Epithelial cell of esophagus (primary cell): ENCODE results near the gene GALNTL6.
A peak's percentile ranks its signal among the peaks of the same experiment; 100 is the strongest.
"Not testable (repeated sequence)": the region's sequence is repeated elsewhere in the genome, so short reads cannot be mapped to it uniquely, and the experiment has no call there.

Source experiments
- DNase-seq: peaks from one replicate; pipeline ENCODE4 v3.0.0; 2010; ENCODE audit warnings: low read depth
- H3K4me3 ChIP-seq: 2 replicates; pipeline ENCODE4 v1.5.1; 2011; ENCODE audit warnings: mild to moderate bottlenecking, low read length, control low read depth
- TF ChIP-seq, protein P1 (sequence below): IDR thresholded peaks from 2 replicates; pipeline ENCODE4 v1.5.1; 2011; ENCODE audit warnings: low read depth, mild to moderate bottlenecking, low read length, control low read depth, inconsistent platforms; ENCODE audit not compliant: insufficient read depth; ENCODE audit errors: missing control alignments

The GALNTL6 gene

DNA sequence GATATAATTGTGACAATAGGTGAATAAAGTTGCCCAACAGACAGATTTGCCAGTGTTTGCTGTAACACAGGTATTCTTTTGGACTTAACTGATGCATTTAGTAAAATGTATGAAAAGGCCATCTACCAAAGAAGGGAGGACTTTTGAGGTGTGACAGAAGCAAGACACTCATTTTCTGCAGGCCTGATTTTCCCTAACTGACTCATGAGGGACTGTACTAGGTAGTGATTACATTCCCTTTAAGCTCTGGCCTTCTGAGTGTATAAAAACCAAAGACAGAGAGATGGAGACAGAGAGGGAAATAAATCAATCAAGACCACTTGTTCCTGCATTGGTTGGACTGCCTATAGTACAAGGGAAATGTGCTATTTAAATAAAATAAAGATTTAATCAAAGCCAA is 1204.6 kb downstream of the GALNTL6 start:
- DNase-seq: no peak
- no peak overlapping the region for H3K4me3 ChIP-seq
- TF ChIP-seq, protein P1, sequence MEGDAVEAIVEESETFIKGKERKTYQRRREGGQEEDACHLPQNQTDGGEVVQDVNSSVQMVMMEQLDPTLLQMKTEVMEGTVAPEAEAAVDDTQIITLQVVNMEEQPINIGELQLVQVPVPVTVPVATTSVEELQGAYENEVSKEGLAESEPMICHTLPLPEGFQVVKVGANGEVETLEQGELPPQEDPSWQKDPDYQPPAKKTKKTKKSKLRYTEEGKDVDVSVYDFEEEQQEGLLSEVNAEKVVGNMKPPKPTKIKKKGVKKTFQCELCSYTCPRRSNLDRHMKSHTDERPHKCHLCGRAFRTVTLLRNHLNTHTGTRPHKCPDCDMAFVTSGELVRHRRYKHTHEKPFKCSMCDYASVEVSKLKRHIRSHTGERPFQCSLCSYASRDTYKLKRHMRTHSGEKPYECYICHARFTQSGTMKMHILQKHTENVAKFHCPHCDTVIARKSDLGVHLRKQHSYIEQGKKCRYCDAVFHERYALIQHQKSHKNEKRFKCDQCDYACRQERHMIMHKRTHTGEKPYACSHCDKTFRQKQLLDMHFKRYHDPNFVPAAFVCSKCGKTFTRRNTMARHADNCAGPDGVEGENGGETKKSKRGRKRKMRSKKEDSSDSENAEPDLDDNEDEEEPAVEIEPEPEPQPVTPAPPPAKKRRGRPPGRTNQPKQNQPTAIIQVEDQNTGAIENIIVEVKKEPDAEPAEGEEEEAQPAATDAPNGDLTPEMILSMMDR: no peak

DNA sequence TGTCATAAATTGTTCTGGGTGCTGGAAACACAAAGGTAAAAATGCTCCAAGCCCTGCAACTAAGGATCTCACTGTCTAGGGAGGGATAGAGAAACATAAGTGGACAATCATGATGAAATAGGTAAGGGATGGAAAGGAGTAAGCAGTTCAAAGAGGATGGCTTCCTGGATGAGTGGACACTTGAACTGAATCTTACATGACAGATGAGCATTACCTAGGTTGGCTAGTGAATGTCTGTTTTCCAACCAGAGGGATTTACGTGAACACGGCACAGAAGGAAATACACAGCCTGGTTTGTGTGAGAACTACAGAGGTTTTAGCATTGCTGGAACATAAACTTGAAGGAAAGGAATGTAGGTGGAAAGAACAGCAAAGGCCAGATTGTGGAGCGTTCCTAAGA is 1205.2 kb downstream of the GALNTL6 start:
- H3K4me3 ChIP-seq: no peak overlapping the region
- DNase-seq: no peak
- TF ChIP-seq, protein P1: no peak

DNA sequence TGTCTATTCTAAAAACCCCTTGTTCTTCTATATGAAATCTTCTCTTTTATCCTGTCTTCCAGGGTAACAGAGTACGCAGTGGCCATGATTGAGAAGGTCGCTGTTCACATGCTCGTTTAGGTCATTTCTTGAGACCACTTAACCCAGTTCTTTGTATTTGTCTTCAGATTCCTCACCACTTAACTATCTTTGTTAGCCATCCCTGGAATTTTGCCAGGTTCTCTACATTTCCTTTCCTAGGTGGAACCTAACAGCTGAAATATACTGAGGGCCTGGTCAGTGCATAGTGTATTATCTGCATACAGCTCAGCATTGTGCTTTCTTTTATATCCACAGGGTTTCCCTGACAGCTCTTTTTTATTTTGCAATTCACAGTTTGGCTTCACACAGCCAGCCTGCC is 1206.5 kb downstream of the GALNTL6 start:
- no peak overlapping the region for H3K4me3 ChIP-seq
- TF ChIP-seq, protein P1: no peak
- no peak for DNase-seq

DNA sequence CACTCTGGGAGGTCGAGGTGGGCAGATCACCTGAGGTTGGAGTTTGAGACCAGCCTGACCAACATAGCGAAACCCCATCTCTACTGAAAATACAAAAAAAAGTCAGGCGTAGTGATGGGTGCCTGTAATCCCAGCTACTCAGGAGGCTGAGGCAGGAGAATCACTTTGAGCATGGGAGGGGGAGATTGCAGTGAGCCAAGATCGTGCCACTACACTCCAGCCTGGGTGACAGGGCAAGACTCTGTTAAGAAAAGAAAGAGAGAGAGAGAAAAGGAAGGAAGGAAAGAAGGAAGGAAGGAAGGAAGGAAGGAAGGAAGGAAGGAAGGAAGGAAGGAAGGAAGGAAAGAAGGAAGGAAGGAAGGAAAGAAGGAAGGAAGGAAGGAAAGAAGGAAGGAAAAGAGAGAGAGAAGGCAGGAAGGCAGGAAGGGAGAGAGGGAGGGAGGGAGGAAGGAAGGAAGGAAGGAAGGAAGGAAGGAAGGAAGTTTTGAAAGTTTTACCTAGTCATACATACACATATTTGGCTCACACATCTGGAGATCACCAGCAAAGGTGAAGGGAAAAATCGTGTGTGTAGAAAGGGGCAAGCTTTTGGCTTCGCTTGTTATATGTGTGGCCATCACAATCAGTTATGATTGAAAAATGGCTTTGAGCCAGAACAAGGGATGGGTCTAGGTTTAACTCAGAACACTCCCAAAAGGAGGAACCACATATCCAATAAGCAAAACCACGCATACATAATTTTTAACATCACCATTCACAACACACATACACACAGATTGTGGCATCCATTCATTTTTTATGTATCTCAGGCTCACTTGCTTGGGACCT is 1208.8 kb downstream of the GALNTL6 start:
- not testable (repeated sequence) for DNase-seq, H3K4me3 ChIP-seq

DNA sequence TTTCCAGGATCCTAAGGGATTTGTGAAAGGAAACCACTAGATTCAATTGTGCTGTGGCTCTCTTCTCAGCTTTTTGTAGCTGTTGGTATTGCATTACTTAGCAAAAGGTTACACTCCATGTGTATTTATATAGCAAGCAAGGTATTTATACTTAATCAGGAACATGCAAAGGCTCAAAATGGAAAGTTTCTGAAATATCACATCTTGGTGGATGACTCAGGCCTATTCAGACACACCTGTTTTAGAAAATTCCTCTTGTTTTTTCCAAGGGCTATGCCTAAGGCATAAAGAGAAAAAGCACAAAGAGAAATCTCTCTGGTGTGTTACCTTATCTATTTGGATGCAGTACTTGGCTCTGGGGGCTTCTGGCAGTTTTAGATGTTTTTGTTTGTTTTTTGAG is 1211.0 kb downstream of the GALNTL6 start:
- H3K4me3 ChIP-seq: no peak overlapping the region
- DNase-seq: no peak
- TF ChIP-seq, protein P1: no peak

DNA sequence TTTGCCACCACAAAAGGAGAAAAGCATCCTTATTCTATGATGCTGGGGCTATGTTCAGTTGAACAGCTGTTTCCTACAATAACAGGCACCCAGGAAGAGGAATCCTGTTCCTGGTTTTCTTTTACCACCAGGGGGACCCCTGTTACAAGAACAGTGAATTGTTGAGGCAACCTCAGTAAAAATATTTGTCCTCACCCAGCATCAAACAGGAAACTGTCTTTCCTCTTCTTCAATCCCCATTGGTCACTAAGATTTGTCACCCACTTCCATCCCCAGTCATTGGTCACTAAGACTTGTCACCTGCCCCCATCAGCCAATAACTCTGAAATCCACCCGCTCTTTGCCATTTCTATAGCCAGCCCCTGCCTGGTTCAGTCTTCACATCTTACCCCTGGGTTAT is 1211.9 kb downstream of the GALNTL6 start:
- peak; percentile 80 for DNase-seq
- no peak overlapping the region for H3K4me3 ChIP-seq
- TF ChIP-seq, protein P1: peak; percentile 76

DNA sequence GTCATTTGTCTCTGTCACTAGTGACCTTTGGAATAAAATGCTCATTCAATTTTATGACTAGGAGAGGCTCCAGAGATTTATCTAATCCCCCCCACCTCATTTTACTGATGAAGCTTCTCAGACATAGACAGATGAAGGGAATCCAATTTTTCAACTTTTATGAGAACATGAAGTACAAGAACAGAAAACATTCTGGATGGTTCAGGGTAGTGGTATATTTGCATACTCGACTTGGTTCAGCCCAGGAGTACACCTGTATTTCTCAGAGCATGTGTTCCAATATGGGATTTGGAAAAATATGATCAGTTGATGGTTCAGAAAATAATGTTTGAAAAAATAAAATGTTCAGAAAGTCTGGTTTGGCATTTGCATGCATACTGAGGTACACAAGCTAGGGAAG is 1224.0 kb downstream of the GALNTL6 start:
- no peak for DNase-seq
- no peak overlapping the region for H3K4me3 ChIP-seq
- TF ChIP-seq, protein P1: no peak
